HG03066 (cell line): ENCODE measurements around the gene TRMT10C.

Experiments used
- ATAC-seq: cut with Tn5 transposase; IDR thresholded peaks from one replicate; pipeline ENCODE4 v1.9.1; 2021; ENCODE audit warnings: low read depth; ENCODE audit not compliant: unreplicated experiment

TRMT10C gene

DNA sequence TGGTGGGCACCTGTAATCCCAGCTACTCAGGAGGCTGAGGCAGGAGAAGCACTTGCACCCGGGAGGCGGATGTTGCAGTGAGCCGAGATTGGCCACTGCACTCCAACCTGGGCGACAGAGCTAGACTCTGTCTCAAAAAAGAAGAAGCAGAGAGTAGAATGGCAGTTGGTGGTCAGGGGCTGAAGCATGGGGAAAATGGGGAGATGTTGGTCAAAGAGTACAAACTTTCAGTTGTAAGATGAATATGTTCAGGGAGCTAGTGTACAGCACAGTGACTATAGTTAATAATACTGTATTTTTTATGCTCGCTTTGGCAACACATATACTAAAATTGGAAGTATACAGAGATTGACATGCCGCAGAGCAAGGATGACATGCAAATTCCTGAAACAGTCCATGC is 53.9 kb downstream of the TRMT10C start:
- ATAC-seq = no peak
